PC-9 (cell line): Measurements from ENCODE around the gene EHBP1L1. TPM values are rescaled to one million over a fixed set of nuclear protein-coding genes. Genes with fewer than 3 reads are reported as not detected.

Experiments
- BruUV-seq: library from RNA; stranded (reverse); fragments of 400-500 nt; replicated peaks from 2 replicates; lab custom pipeline; 2021; lab: Mats Ljungman, UMichigan
- CTCF ChIA-PET: fragments of 300-600 bp; sonication (Branson Sonifier 250); formaldehyde crosslinking; loops from one replicate; lab custom pipeline; 2022; ENCODE audit warnings: antibody characterized with exemption; lab: Charles Lee
- POLR2A ChIA-PET: fragments of 300-600 bp; sonication (Branson Sonifier 250); formaldehyde crosslinking; loops from one replicate; lab custom pipeline; 2022; ENCODE audit warnings: antibody characterized with exemption; ENCODE audit not compliant: unreplicated experiment; lab: Charles Lee
- DNase-seq, 2 experiments: peaks; one replicate each; pipeline versions ENCODE4 v3.0.0 to v3.0.0-alpha.2; 2015 to 2022; ENCODE audit warnings: mixed read lengths in 1 of 2
- H2AFZ ChIP-seq: fragments of 200-600 bp; sonication (generic); 2 replicates; pipeline ENCODE4 v1.8.1; 2017; ENCODE audit warnings: antibody characterized with exemption
- H3F3A ChIP-seq: fragments of 200-600 bp; sonication (generic); 2 replicates; pipeline ENCODE4 v1.8.1; 2017; ENCODE audit warnings: antibody characterized with exemption, mild to moderate bottlenecking, low read depth; ENCODE audit not compliant: insufficient read depth
- H3K27ac ChIP-seq: fragments of 200-600 bp; sonication (generic); 2 replicates; pipeline ENCODE4 v1.6.1; 2016; ENCODE audit warnings: mixed run types
- H3K27me3 ChIP-seq: fragments of 200-600 bp; sonication (generic); 2 replicates; pipeline ENCODE4 v1.6.1; 2016; ENCODE audit warnings: low read depth, mixed run types; ENCODE audit not compliant: insufficient read depth
- H3K36me3 ChIP-seq: fragments of 200-600 bp; sonication (generic); 2 replicates; pipeline ENCODE4 v1.6.1; 2016; ENCODE audit warnings: low read depth, mixed run types
- H3K4me1 ChIP-seq: fragments of 200-600 bp; sonication (generic); replicated peaks from 2 replicates; pipeline ENCODE4 v1.6.1; 2016; ENCODE audit warnings: mixed run types; ENCODE audit not compliant: insufficient read depth
- H3K4me2 ChIP-seq: fragments of 200-600 bp; sonication (generic); 2 replicates; pipeline ENCODE4 v1.6.1; 2017; ENCODE audit warnings: mixed run types
- H3K4me3 ChIP-seq: fragments of 200-600 bp; sonication (generic); 2 replicates; pipeline ENCODE4 v1.6.1; 2016; ENCODE audit warnings: mixed run types
- H3K79me2 ChIP-seq: fragments of 200-600 bp; sonication (generic); 2 replicates; pipeline ENCODE4 v1.6.1; 2017; ENCODE audit warnings: low read depth, mixed run types
- H3K9me2 ChIP-seq: fragments of 200-600 bp; sonication (generic); 2 replicates; pipeline ENCODE4 v1.8.1; 2017; ENCODE audit warnings: mild to moderate bottlenecking; ENCODE audit not compliant: insufficient read depth
- H3K9me3 ChIP-seq: fragments of 200-600 bp; sonication (generic); 2 replicates; pipeline ENCODE4 v1.8.1; 2016; ENCODE audit warnings: low read depth; ENCODE audit not compliant: insufficient read depth
- H4K20me1 ChIP-seq: fragments of 200-600 bp; sonication (generic); 2 replicates; pipeline ENCODE4 v1.8.1; 2017; ENCODE audit not compliant: insufficient read depth
- EZH2 ChIP-seq: fragments of 200-600 bp; sonication (generic); IDR thresholded peaks from 2 replicates; pipeline ENCODE4 v1.8.0; 2017; ENCODE audit warnings: antibody characterized with exemption, low read depth
- intact Hi-C: fragments of 100-400 bp; cut with micrococcal nuclease; formaldehyde crosslinking; loops from one replicate; pipeline ENCODE4 v1.10.0; 2022; ENCODE audit not compliant: unreplicated experiment
- total RNA-seq: library from RNA; stranded (reverse); gene quantifications from 2 replicates; pipeline ENCODE4 v1.2.3, GENCODE V29; 2021
- TF ChIP-seq, protein P1 (sequence below): fragments of 200-600 bp; sonication (generic); conservative IDR thresholded peaks from 2 replicates; pipeline ENCODE4 v1.6.1; 2017; ENCODE audit warnings: mixed run types, antibody characterized with exemption, mild to moderate bottlenecking, moderate library complexity

Gene EHBP1L1
- total RNA-seq, 1 experiment from 2014 or later, result 123 TPM

DNA sequence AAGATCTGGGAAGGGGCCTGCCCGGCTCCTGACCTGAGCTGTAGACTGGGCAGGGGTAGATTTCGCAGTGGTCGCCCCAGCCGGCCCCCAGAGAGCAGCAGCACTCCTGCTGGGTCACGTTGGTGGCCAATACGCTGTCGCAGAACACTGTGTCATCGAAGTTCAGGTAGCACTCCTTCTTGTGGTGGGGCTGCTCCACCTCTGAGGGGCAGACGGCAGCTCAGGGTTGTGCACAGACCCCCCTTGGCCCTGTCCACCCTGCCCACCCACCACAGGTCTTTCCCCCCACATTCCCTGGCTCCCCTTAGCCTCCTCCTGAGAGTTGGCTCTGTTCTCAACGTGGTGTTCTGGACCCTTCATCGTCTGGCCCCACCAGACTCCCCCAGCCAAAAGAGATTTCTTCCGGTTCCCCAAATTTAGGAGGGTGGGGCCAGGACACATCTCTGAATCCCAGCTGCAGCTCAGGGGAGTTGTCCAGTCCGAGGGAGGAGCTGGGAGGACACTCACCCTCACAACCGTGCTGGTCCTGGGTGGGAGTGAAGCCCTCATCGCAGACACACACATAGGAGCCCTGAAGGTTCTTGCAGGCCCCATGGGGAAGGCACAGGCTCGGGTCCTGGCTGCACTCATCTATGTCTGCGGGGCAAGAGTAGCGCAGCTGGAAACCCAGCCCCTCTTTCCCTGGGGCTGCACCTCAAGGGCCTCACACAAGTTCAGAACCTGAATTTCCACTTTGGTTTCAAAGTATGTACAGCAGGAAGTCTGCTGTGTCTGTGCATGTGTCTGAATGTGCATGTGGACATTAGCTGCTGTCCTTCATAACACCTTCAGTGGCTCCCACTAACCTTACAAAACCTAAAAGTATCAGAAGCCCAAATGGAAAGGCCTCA is 34.5 kb upstream of the EHBP1L1 start:
- intact Hi-C loops, result loop anchor here (1.0 kb wide), 2 partner anchors 14 to 29 kb away; partner anchors contain the start of gene ZNRD2
- peak overlapping the region; percentile 48 for H3K27ac ChIP-seq
- POLR2A ChIA-PET, result interaction anchor here (0.6 to 1.3 kb wide), 7 partner anchors 29 to 362 kb away, joined by 3 to 35 read pairs (median 4); partner anchors contain the start of genes CCDC85B, FAM89B, POLA2 and ZNRD2
- H2AFZ ChIP-seq, result no peak overlapping the region
- peaks cover 17% of the 10 kb centered on the region for H3K36me3 ChIP-seq
- H3K4me3 ChIP-seq, result peak overlapping the region; percentile 46; the same call in 1 of the 2 replicates
- no peaks in the 10 kb centered on the region for H3K9me3 ChIP-seq
- H4K20me1 ChIP-seq, result peaks cover 22% of the 10 kb centered on the region
- peaks cover 17% of the 10 kb centered on the region for H3K4me1 ChIP-seq
- CTCF ChIA-PET, result interaction anchor here (0.6 to 2.4 kb wide), 8 partner anchors 10 to 211 kb away, joined by 3 to 25 read pairs (median 4); partner anchors contain the start of genes FAM89B and ZNRD2
- peak overlapping the region; percentile 69 for H3K4me2 ChIP-seq
- H3K27me3 ChIP-seq, result no peaks in the 10 kb centered on the region
- H3K9me2 ChIP-seq, result no peaks in the 10 kb centered on the region
- TF ChIP-seq, protein P1, sequence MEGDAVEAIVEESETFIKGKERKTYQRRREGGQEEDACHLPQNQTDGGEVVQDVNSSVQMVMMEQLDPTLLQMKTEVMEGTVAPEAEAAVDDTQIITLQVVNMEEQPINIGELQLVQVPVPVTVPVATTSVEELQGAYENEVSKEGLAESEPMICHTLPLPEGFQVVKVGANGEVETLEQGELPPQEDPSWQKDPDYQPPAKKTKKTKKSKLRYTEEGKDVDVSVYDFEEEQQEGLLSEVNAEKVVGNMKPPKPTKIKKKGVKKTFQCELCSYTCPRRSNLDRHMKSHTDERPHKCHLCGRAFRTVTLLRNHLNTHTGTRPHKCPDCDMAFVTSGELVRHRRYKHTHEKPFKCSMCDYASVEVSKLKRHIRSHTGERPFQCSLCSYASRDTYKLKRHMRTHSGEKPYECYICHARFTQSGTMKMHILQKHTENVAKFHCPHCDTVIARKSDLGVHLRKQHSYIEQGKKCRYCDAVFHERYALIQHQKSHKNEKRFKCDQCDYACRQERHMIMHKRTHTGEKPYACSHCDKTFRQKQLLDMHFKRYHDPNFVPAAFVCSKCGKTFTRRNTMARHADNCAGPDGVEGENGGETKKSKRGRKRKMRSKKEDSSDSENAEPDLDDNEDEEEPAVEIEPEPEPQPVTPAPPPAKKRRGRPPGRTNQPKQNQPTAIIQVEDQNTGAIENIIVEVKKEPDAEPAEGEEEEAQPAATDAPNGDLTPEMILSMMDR, result peak; percentile 20; the same call in 1 of the 2 replicates
- no peak for TF ChIP-seq EZH2
- no peaks in the 10 kb centered on the region for H3K79me2 ChIP-seq
- BruUV-seq, result no TSS peak
- H3F3A ChIP-seq, result peaks cover 85% of the 10 kb centered on the region
- DNase-seq, result peak; percentile 62 to 89

DNA sequence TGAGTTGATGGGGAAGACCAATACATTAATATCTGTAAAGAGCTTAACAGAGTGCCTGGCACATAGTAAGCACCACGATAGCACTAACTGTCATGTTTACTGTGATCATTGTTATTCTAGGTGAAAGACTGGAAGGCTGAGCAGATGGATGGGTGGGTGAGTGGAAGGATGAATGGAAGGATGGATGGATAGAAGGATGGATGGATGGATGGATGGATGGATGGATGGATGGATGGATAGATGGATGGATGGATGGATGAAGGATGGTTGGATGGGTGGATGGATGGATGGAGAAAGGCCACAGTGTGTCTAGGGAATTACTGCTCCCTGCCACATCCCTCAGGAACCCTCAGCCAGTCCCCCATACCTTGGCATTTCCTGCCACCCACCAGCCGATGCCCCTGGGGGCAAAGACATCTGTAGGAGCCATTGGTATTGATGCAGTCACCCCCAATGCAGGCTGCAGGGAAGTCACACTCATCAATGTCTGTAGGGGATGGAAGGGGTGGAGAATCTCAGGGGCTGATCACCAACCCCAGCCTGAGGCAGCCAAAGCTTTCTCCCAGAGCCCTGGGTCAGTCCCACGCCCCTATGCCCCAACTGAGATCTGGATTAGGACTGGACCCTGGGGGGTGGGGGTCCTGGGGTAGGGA is 33.0 kb upstream of the EHBP1L1 start:
- Histone ChIP-seq H3K4me1 (peaks cover 17% of the 10 kb centered on the region), H3K79me2 (no peaks in the 10 kb centered on the region; the same call in 1 of the 2 replicates), H3K27me3 (no peaks in the 10 kb centered on the region), H3K9me3 (no peaks in the 10 kb centered on the region), H3K4me3 (no peak overlapping the region), H3K9me2 (no peaks in the 10 kb centered on the region), H3K4me2 (no peak overlapping the region), H2AFZ (no peak overlapping the region), H4K20me1 (peaks cover 19% of the 10 kb centered on the region), H3K36me3 (peaks cover 30% of the 10 kb centered on the region), H3F3A (peaks cover 79% of the 10 kb centered on the region), H3K27ac (no peak overlapping the region)
- intact Hi-C loops, result no loop called here
- ChIA-PET POLR2A (interaction anchor here (0.8 kb wide), 1 partner anchor 35 kb away, joined by 4 read pairs; no protein-coding TSS in a partner anchor), CTCF (no interaction called here)
- no TSS peak for BruUV-seq
- TF ChIP-seq EZH2, result no peak
- TF ChIP-seq, protein P1, result no peak
- no peak for DNase-seq

DNA sequence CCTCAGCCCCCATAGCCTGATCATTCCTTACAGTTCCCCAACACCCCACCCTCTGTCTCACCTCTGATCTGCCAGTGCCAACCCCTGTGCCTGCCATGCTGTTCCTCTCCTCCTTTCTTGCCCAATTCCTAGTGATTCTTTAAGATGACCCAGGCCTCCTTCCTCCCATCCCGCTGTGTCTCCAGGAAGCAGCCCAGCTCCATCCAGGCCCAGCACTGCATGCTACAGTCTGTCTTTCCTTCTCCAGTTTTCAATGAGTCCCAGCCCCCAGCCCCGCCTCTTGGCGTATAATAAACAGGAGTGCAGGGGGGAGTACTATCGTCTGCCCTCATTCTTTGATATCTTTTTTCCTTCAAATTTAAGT is 30.0 kb upstream of the EHBP1L1 start:
- Histone ChIP-seq H3K4me1 (peaks cover 14% of the 10 kb centered on the region), H3K27ac (no peak overlapping the region), H3K4me3 (no peak overlapping the region), H3K36me3 (peaks cover 46% of the 10 kb centered on the region), H3K27me3 (no peaks in the 10 kb centered on the region), H4K20me1 (peaks cover 13% of the 10 kb centered on the region), H2AFZ (no peak overlapping the region), H3K79me2 (no peaks in the 10 kb centered on the region; the same call in 1 of the 2 replicates), H3K4me2 (no peak overlapping the region), H3K9me3 (no peaks in the 10 kb centered on the region), H3K9me2 (no peaks in the 10 kb centered on the region), H3F3A (peaks cover 77% of the 10 kb centered on the region)
- intact Hi-C loops, result no loop called here
- DNase-seq, result no peak
- POLR2A ChIA-PET, result no interaction called here
- no TSS peak for BruUV-seq
- CTCF ChIA-PET, result no interaction called here
- TF ChIP-seq EZH2, result no peak
- TF ChIP-seq, protein P1, result no peak
